GM23248 (cell line): ENCODE results near the gene IMP3.

Experiments
- EZH2 ChIP-seq: fragments of 200-600 bp; sonication (generic); IDR thresholded peaks from 2 replicates; pipeline ENCODE4 v1.6.1; 2018; ENCODE audit warnings: antibody characterized with exemption, mild to moderate bottlenecking; ENCODE audit not compliant: insufficient read depth, poor library complexity, severe bottlenecking
- EZH2phosphoT487 ChIP-seq: fragments of 200-600 bp; sonication (generic); IDR thresholded peaks from 2 replicates; pipeline ENCODE4 v1.6.1; 2018; ENCODE audit warnings: antibody characterized with exemption, moderate library complexity, mild to moderate bottlenecking, low read depth; ENCODE audit not compliant: insufficient read depth

DNA sequence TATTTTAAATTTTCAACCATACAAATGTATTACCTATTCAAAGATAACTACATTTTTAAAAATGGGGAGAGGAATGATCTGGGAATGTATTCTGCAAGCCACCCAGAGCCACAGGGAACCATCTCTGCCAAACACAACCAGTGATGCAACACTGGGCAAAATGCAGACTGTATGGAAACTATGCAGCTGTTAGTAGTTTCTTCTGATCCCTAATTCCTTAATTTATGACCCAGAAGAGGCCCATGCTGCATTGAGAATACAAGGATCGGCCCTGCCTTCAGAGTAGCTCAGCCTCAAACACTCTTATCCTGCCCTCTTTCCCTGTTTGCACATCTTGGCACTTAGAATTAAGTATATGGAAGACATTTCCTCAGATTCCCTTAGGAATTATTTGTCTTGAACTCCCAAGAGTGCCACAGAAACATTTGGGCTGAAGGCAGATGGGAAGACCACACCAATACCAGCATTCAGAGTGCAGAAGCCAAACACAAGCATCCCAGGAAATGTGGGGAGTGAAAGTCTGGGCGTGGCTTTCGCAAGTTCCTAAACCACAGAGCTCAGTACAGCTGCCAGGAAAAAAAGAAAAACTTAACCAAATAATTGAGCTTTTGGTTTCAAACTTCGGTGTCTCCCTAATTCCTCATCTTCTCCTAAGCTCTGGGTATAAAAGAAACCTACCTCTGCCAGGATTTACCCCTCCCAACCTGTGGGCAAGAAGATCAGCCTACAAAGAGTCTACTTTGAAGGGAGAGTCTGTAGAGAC, 19.8 kb downstream of the IMP3 start:
- TF ChIP-seq EZH2phosphoT487 (no peak), EZH2 (no peak)
